SK-N-SH treated with all-trans-retinoic acid at 6 μM for 48 hours (cell line): ENCODE measurements around the gene ASB10.

Experiments used
- ATAC-seq: fragments of 200-7000 bp; cut with Tn5 transposase; 3 replicates; pipeline ENCODE4 v1.9.1; 2020; ENCODE audit warnings: mild to moderate bottlenecking, moderate library complexity
- ARNTL ChIP-seq: fragments of 450-650 bp; formaldehyde crosslinking; IDR thresholded peaks from 2 replicates; pipeline ENCODE4 v1.5.0; 2020; ENCODE audit warnings: low read depth, mild to moderate bottlenecking, moderate library complexity, borderline replicate concordance
- BACH2 ChIP-seq: fragments of 250-450 bp; sonication (Bioruptor Pico); IDR thresholded peaks from 2 replicates; pipeline ENCODE4 v1.9.0; 2021; ENCODE audit warnings: mild to moderate bottlenecking, borderline replicate concordance
- CREB5 ChIP-seq: fragments of 250-450 bp; sonication (Bioruptor Pico); IDR thresholded peaks from 2 replicates; pipeline ENCODE4 v1.5.1; 2020; ENCODE audit warnings: low read depth, mild to moderate bottlenecking, moderate library complexity
- CSDC2 ChIP-seq: fragments of 250-450 bp; sonication (Bioruptor Pico); IDR thresholded peaks from 2 replicates; pipeline ENCODE4 v1.5.0; 2020; ENCODE audit warnings: mild to moderate bottlenecking, moderate library complexity
- ESRRG ChIP-seq: fragments of 250-450 bp; sonication (Bioruptor Pico); IDR thresholded peaks from 2 replicates; pipeline ENCODE4 v1.6.1; 2021; ENCODE audit warnings: mild to moderate bottlenecking
- GLIS3 ChIP-seq: fragments of 250-450 bp; sonication (Bioruptor Pico); IDR thresholded peaks from 2 replicates; pipeline ENCODE4 v1.5.0; 2020; ENCODE audit warnings: mild to moderate bottlenecking, moderate library complexity
- ISL1 ChIP-seq: fragments of 250-450 bp; sonication (Bioruptor Pico); IDR thresholded peaks from 2 replicates; pipeline ENCODE4 v2.1.2; 2022; ENCODE audit warnings: mild to moderate bottlenecking, moderate library complexity
- PATZ1 ChIP-seq: fragments of 250-450 bp; sonication (Bioruptor Pico); IDR thresholded peaks from 2 replicates; pipeline ENCODE4 v1.8.0; 2020; ENCODE audit warnings: mild to moderate bottlenecking, moderate library complexity, borderline replicate concordance
- POU6F1 ChIP-seq: fragments of 250-450 bp; sonication (Bioruptor Pico); IDR thresholded peaks from 2 replicates; pipeline ENCODE4 v1.8.0; 2021; ENCODE audit warnings: low read depth, mild to moderate bottlenecking, moderate library complexity, borderline replicate concordance
- PPARA ChIP-seq: fragments of 250-450 bp; sonication (Bioruptor Pico); IDR thresholded peaks from 2 replicates; pipeline ENCODE4 v1.5.0; 2020; ENCODE audit warnings: mild to moderate bottlenecking, borderline replicate concordance
- RARB ChIP-seq: fragments of 250-450 bp; sonication (Bioruptor Pico); IDR thresholded peaks from 2 replicates; pipeline ENCODE4 v1.8.0; 2021; ENCODE audit warnings: mild to moderate bottlenecking, moderate library complexity
- SNAI2 ChIP-seq: fragments of 250-450 bp; sonication (Bioruptor Pico); IDR thresholded peaks from 2 replicates; pipeline ENCODE4 v1.5.0; 2020; ENCODE audit warnings: mild to moderate bottlenecking, moderate library complexity
- TCF4 ChIP-seq: fragments of 250-450 bp; sonication (Bioruptor Pico); IDR thresholded peaks from 2 replicates; pipeline ENCODE4 v1.8.0; 2021; ENCODE audit warnings: mild to moderate bottlenecking, moderate library complexity, borderline replicate concordance
- TOX ChIP-seq: fragments of 250-450 bp; sonication (Bioruptor Pico); IDR thresholded peaks from 2 replicates; pipeline ENCODE4 v1.8.0; 2021; ENCODE audit warnings: mild to moderate bottlenecking, moderate library complexity, borderline replicate concordance
- ZC3H10 ChIP-seq: fragments of 250-450 bp; sonication (Bioruptor Pico); IDR thresholded peaks from 2 replicates; pipeline ENCODE4 v1.5.1; 2021; ENCODE audit warnings: mild to moderate bottlenecking, moderate library complexity
- ZFP3 ChIP-seq: fragments of 250-450 bp; sonication (Bioruptor Pico); IDR thresholded peaks from 2 replicates; pipeline ENCODE4 v1.5.0; 2020; ENCODE audit warnings: mild to moderate bottlenecking, moderate library complexity
- ZNF565 ChIP-seq: fragments of 450-650 bp; formaldehyde crosslinking; conservative IDR thresholded peaks from 2 replicates; pipeline ENCODE4 v1.5.0; 2020; ENCODE audit warnings: low read depth, mild to moderate bottlenecking, moderate library complexity
- ZNF70 ChIP-seq: fragments of 450-650 bp; formaldehyde crosslinking; IDR thresholded peaks from 2 replicates; pipeline ENCODE4 v1.5.0; 2020; ENCODE audit warnings: mild to moderate bottlenecking, moderate library complexity
- ZNF8 ChIP-seq: fragments of 450-650 bp; formaldehyde crosslinking; IDR thresholded peaks from 2 replicates; pipeline ENCODE4 v1.5.0; 2020; ENCODE audit warnings: mild to moderate bottlenecking, moderate library complexity
- TF ChIP-seq, protein P1 (sequence below): fragments of 250-450 bp; sonication (Bioruptor Pico); IDR thresholded peaks from 2 replicates; pipeline ENCODE4 v1.5.0; 2020; ENCODE audit warnings: mild to moderate bottlenecking, moderate library complexity

Gene ASB10

GRCh38 chr7:151141855-151142685 is 45.0 kb downstream of the ASB10 start:
- TF ChIP-seq RARB (CRISPR knock-in tag) (no peak), ZC3H10 (no peak), CSDC2 (CRISPR knock-in tag) (no peak), BACH2 (CRISPR knock-in tag) (no peak), ARNTL (CRISPR knock-in tag) (no peak), ISL1 (CRISPR knock-in tag) (no peak), ZNF70 (CRISPR knock-in tag) (no peak), TCF4 (no peak), POU6F1 (no peak), ZNF8 (CRISPR knock-in tag) (no peak), CREB5 (CRISPR knock-in tag) (no peak), ESRRG (CRISPR knock-in tag) (no peak), PPARA (CRISPR knock-in tag) (no peak), TOX (CRISPR knock-in tag) (no peak), SNAI2 (no peak), ZNF565 (CRISPR knock-in tag) (no peak)
- no peak for ATAC-seq

GRCh38 chr7:151141311-151141854 is 45.7 kb downstream of the ASB10 start:
- TF ChIP-seq ARNTL (CRISPR knock-in tag) (no peak), TCF4 (no peak), ZNF8 (CRISPR knock-in tag) (no peak), ESRRG (CRISPR knock-in tag) (no peak), CSDC2 (CRISPR knock-in tag) (no peak), ZNF565 (CRISPR knock-in tag) (no peak), GLIS3 (no peak), ZFP3 (CRISPR knock-in tag) (no peak), BACH2 (CRISPR knock-in tag) (no peak), CREB5 (CRISPR knock-in tag) (no peak), ISL1 (CRISPR knock-in tag) (no peak), PATZ1 (no peak)
- TF ChIP-seq, all 23 proteins: peak for 0
- ATAC-seq, result no peak

DNA sequence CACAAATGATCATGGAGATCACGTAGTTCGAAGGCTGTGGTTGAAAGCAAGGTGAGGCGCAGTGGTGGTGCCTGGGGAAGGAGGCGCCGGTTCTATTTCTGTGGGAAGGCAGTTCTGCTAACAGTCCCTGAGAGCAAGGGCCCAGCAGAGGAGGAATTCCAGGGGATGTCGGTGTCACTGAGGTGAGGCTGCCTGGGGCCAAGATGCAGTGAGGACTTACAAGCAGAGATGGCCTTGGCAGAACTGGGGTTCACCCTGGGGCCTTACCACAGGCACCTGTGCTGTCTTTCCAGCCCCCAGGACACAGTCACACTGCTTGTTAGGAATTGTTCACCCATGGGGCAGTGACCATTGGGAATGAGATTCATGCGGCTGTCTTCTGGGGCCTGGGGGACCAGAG is 46.2 kb downstream of the ASB10 start:
- no peak for ATAC-seq
- TF ChIP-seq, protein P1, sequence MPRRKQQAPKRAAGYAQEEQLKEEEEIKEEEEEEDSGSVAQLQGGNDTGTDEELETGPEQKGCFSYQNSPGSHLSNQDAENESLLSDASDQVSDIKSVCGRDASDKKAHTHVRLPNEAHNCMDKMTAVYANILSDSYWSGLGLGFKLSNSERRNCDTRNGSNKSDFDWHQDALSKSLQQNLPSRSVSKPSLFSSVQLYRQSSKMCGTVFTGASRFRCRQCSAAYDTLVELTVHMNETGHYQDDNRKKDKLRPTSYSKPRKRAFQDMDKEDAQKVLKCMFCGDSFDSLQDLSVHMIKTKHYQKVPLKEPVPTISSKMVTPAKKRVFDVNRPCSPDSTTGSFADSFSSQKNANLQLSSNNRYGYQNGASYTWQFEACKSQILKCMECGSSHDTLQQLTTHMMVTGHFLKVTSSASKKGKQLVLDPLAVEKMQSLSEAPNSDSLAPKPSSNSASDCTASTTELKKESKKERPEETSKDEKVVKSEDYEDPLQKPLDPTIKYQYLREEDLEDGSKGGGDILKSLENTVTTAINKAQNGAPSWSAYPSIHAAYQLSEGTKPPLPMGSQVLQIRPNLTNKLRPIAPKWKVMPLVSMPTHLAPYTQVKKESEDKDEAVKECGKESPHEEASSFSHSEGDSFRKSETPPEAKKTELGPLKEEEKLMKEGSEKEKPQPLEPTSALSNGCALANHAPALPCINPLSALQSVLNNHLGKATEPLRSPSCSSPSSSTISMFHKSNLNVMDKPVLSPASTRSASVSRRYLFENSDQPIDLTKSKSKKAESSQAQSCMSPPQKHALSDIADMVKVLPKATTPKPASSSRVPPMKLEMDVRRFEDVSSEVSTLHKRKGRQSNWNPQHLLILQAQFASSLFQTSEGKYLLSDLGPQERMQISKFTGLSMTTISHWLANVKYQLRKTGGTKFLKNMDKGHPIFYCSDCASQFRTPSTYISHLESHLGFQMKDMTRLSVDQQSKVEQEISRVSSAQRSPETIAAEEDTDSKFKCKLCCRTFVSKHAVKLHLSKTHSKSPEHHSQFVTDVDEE (CRISPR knock-in tag), result no peak
- no peak for TF ChIP-seq ZNF8 (CRISPR knock-in tag)
